NT2/D1 (cell line): ENCODE measurements around the gene HMX1.

Source experiments
- YY1 ChIP-seq: IDR thresholded peaks from 2 replicates; pipeline ENCODE4 v1.6.1; 2011; ENCODE audit not compliant: insufficient read length, insufficient read depth
- ZNF274 ChIP-seq: IDR thresholded peaks from 2 replicates; pipeline ENCODE4 v1.6.1; 2011; ENCODE audit warnings: mild to moderate bottlenecking, low read depth, low read length

- no peak for TF ChIP-seq ZNF274
- no peak for TF ChIP-seq YY1
Observed at GRCh38 chr4:8864912-8865680, 6.5 kb downstream of the HMX1 start.
